Measurements from ENCODE around the gene SLC44A5.

DNA sequence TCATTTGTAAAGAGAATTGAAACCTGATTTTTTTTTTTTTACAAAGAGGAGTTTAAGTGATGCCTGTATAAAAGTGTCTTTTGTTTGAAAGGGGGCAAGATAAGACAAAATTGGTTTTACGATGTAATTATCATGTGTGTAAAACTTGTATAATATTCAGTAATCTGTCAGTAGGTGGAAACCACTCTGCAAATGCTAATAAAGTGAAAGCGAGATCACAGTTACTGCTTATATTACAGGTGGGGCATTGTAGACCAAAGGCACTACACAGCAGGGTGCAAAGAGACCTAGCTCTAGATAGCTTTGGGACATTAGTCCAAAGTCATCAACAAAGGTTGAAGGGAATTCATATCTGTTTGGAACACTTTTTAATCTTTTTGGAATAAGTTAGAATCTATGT lies 302.5 kb downstream of the SLC44A5 start:
- no peak for TF ChIP-seq EP300 (IDR thresholded peaks at IDR 0.05)
- TF ChIP-seq, protein P1, sequence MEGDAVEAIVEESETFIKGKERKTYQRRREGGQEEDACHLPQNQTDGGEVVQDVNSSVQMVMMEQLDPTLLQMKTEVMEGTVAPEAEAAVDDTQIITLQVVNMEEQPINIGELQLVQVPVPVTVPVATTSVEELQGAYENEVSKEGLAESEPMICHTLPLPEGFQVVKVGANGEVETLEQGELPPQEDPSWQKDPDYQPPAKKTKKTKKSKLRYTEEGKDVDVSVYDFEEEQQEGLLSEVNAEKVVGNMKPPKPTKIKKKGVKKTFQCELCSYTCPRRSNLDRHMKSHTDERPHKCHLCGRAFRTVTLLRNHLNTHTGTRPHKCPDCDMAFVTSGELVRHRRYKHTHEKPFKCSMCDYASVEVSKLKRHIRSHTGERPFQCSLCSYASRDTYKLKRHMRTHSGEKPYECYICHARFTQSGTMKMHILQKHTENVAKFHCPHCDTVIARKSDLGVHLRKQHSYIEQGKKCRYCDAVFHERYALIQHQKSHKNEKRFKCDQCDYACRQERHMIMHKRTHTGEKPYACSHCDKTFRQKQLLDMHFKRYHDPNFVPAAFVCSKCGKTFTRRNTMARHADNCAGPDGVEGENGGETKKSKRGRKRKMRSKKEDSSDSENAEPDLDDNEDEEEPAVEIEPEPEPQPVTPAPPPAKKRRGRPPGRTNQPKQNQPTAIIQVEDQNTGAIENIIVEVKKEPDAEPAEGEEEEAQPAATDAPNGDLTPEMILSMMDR (IDR thresholded peaks at IDR 0.05), result no peak
- TF ChIP-seq POLR2A (IDR thresholded peaks at IDR 0.05), result no peak
- no peak for TF ChIP-seq POLR2AphosphoS5 (IDR thresholded peaks at IDR 0.05)

Measured in stomach (tissue), 4 donors.